GM21423 (cell line): ENCODE data around the gene ZNF385C.

Experiments used
- ATAC-seq: cut with Tn5 transposase; IDR thresholded peaks from one replicate; pipeline ENCODE4 v1.9.1; 2021; ENCODE audit warnings: mild to moderate bottlenecking, moderate library complexity; ENCODE audit not compliant: unreplicated experiment

ZNF385C gene

DNA sequence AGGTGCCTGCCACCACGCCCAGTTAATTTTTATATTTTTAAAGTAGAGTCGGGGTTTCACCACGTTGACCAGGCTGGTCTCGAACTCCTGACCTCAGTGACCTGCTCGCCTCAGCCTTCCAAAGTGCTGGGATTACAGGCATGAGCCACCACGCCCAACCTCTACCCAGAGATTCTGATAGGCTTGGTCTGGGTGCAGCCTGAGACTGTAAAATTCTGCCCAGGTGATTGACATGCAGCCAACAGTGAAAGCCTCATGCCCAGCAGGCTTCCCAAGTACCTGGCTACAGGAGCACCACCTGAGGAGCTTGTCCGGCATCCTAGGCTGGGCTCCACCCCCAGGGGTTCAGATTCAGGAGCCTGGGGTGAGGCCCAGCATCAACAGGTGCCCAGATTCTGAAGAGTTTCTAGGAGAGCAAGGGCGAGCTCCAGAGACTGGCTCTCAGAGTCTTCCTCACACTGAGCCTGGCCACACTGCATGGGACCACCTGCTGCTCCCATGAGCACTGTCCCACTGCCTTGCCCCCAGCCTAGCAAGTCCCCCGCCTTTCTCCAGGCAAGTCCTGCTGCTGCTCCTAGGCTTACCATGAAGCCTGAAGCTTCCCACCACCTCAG is 16.6 kb downstream of the ZNF385C start:
- no peak for ATAC-seq

GRCh38 chr17:42079541-42079940 is 18.7 kb downstream of the ZNF385C start:
- no peak for ATAC-seq

DNA sequence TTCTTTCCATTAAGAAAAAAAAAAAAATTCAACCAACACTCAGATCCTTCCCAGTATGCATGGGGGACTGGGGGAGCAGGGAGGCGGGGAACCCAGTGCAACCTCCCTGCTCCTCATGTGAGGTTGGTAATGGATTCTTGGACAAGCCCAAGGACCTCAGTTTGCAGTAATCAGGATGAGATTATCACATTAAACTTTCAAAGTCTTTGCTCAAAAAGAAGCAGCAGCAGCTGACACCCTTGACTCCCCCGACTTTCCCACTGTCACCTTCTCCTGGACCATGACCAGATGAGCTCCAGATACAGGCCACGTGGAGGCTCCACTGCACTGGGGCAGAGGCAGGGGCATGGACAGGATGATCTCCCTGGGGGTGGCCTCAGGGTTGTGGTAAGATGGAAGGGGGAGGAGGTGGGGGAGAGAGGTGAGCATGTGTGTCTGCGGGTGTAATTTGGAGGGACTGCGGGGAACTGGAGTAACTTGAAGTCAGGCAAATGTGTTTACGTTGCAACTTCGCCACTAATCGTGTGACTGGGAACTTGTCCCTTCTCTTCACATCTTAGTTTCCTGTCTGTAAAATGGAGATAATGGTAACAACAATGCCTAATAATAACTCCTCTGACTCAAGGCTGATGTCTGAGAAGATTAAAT is 19.8 kb downstream of the ZNF385C start:
- no peak for ATAC-seq

- ATAC-seq: no peak
Measured at GRCh38 chr17:42077755-42078154, 20.5 kb downstream of the ZNF385C start.

DNA sequence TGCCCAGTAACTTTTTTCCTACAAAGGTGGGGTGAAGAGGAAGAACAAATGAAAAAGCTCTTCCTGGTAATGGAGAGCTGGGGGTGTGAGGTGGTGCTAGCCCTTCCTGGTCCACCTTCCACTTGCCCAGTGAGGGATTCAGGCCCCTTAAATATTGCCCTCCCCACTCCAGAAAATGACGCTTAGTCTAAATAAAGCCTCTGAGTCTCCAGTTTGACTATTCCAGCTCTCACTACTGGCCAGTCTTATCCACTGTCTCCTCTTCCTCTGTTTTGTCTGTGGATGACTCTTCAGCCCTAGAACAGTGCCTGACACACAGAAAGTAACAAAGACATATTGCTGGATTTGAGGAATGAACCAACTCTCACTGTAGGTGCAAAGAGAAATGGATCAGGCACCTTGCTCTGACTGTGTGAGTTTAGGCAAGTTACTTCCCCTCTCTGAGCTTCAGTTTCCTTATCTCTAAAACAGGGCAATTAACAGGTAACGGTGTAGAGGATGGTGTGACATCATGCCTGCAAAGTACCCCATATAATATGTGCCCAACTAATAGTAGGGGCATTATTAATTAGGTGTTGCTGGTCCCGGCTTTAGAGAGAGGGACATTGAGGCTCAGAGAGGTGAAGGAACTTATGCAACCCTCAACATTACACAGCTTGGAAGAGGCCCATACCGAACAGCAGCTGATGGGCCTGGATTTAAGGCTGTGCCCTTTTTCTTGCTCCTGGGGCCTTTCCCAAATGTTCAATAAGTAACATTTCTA is 21.3 kb downstream of the ZNF385C start:
- no peak for ATAC-seq

- ATAC-seq: no peak
Measured at GRCh38 chr17:42075789-42076188, 22.5 kb downstream of the ZNF385C start.

GRCh38 chr17:42072323-42073187 is 25.7 kb downstream of the ZNF385C start:
- no peak for ATAC-seq

- no peak for ATAC-seq
Measured at GRCh38 chr17:42071810-42072209, 26.5 kb downstream of the ZNF385C start.

DNA sequence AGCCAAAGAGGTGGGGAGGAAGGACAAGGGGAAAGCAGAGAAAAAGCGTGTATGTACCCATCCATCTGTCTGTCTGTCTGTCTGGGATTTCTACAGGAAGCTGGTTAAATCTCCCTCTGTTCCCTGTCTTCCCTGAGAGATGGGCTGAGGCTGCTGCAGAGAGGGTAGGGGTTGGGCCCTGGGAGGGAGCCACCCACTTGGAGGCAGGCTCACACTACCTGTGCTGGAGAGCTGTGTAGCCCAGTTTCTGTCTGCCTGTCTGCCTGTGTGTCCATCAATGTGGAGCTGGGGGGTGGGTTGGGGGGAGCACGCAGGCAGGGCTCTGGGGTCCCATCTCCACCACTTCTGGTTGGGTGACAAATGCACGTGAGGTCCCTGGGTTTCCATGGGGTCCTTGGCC is 29.3 kb downstream of the ZNF385C start:
- ATAC-seq: no peak

DNA sequence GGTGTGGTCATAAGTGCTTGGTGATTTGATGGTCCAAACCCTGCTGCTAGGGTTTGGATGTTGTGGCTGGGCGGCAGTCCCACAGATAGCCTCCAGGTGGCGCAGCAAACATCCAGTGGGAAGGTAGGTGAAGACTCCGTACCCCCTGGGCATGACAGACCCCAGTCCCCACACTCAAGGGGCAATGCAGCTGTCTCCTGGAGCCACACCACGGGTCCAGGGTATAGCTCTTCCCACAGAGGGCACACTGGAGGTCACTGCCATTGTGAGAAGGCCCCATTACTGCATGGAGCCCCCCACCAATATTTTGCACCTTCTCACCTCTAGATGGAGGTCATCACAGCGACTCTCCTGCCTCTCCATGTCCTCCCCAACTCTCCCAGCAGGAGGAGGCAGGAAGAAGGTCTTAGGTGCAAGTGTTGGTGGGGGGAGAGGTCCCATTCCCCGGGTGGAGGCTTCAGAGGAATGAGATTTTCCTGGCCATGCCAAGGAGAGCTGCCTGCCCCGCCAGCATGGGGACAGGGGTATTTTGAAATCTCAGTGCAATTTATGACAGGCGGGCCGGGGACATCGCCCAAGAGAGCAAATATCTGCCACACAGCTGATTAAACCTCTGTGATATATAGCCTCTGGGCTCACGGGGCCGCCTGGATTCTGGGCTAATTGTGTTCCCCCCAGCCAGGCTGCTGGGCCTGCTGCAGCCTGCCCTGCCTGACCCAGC is 30.7 kb downstream of the ZNF385C start:
- no peak for ATAC-seq

DNA sequence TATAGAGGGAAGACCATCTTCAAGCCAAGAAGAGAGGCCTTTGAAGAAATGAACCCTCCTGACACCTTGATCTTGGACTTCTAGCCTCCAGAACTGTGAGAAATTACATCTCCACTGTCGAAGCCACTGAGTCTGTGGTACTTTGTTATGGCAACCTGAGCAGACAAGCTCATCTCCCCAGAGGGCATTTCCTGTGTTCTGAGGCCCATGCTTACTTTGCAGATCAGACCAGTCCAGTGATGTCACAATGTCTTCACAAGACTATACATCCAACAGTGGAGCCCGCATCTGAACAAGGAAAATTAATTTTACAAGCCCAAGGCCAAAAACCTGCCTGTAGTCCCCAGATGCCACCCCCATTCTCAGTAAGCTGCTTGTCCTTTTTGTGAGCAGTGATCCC is 33.1 kb downstream of the ZNF385C start:
- ATAC-seq: no peak

GRCh38 chr17:42062681-42063080 is 35.6 kb downstream of the ZNF385C start:
- no peak for ATAC-seq

- no peak for ATAC-seq
Measured at GRCh38 chr17:42061646-42062487, 36.4 kb downstream of the ZNF385C start.

GRCh38 chr17:42060231-42060630 is 38.0 kb downstream of the ZNF385C start:
- ATAC-seq: no peak

GRCh38 chr17:42059815-42060214 is 38.5 kb downstream of the ZNF385C start:
- no peak for ATAC-seq

- no peak for ATAC-seq
Measured at GRCh38 chr17:42058063-42058462, 40.2 kb downstream of the ZNF385C start.

DNA sequence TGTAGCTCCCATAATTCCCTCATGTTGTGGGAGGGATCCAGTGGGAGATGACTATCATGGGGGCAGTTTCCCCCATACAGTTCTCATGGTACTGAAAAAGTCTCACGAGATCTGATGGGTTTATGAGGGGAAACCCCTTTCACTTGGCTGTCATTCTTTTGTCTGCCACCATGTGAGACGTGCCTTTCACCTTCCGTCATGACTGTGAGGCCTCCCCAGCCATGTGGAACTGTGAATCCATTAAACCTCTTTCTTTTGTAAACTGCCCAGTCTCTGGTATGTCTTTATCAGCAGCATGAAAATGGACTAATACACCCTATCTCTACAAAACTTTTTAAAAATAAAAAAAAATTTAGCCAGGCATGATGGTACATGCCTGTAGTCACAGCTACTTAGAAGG is 41.6 kb downstream of the ZNF385C start:
- ATAC-seq: no peak

DNA sequence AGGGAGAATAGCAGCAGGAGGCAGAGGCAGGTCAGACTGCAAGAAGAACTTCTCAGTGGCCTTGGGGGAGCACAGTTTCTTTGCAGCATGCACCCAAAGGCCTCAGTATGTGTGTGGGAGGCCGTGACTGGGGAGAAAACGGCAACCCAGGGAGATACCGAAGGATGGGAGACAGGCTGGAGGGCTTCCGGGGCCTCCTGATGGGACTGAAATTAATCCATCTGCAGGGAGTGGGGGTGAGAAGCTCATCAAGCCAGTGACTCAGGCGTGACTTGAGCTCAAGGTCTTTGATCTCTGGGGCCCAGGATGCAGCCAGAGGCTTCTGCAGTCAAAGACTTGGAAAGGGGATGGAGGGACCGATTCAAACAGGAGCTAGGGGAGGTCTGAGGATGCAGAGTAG is 42.8 kb downstream of the ZNF385C start:
- ATAC-seq: no peak

DNA sequence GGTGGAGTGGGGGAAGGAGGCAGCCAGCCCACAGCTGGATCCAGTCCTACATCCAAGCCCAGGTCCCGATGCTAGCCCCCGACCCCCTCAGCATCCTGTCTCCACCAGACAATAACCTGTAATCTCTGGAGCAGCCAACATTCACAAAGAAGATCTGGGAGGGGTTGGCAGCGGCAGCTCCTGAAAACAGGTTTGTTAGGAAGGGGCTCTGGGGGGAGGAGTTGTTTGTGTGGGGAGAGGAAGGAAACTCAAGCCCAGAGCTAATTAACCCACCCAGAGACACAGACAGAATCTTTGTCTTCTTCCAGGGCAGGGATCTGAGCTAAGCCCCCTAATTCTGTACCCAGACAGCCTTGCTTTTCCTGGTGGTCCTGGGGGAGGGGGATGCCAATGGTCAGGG is 43.2 kb downstream of the ZNF385C start:
- ATAC-seq: no peak
